ENCODE results near the gene OR52B4. TPM values are rescaled to one million over a fixed set of nuclear protein-coding genes. Genes with fewer than 3 reads are reported as not detected.
"Not testable (repeated sequence)": the region's sequence is repeated elsewhere in the genome, so short reads cannot be mapped to it uniquely, and the experiment has no call there.

Gene OR52B4
- total and polyA plus RNA-seq, 9 of the 15 experiments (the other 6 are each of a cell fraction or from before 2014, with no cell fraction given) = not detected

DNA sequence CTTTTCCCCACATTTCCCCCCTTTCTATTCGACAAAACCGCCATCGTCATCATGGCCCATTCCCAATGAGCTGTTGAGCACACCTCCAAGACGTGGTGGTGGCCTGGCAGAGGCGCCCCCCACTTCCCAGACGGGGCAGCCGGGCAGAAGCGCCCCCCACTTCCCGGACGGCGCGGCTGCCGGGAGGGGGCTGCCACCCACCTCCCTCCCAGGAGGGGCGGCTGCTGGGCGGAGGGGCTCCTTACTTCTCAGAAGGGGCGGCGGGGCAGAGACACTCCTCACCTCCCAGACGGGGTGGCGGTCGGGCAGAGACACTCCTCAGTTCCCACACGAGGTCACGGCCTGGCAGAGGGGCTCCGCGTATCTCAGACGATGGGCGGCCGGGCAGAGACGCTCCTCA lies 33.8 kb downstream of the OR52B4 start:
- H3K9me1 ChIP-seq (ENCODE audit: control insufficient read depth, insufficient read depth, low read length); FAIRE-seq; H3K27me3 ChIP-seq (ENCODE audit: control insufficient read depth in 2 of 2, insufficient read depth in 2 of 2, low read length in 2 of 2); DNase-seq (ENCODE audit: extremely low read depth in 1 of 4, low spot score in 3 of 4); H3K4me1 ChIP-seq (replicated peaks in 1 of 2; ENCODE audit: control insufficient read depth in 2 of 2, insufficient read depth in 2 of 2, low read length in 2 of 2); H3K4me3 ChIP-seq; intact Hi-C loops (cut with micrococcal nuclease); H3K9me3 ChIP-seq (replicated peaks; ENCODE audit: control insufficient read depth, insufficient read depth, low read depth, low read length); H2AFZ ChIP-seq (ENCODE audit: low read depth, low read length); H3K36me3 ChIP-seq (ENCODE audit: control insufficient read depth, insufficient read depth, low read length); H3K4me2 ChIP-seq (ENCODE audit: insufficient read depth, low read length); in situ Hi-C loops (cut with MboI); POLR2A ChIA-PET; H3K79me2 ChIP-seq (ENCODE audit: control insufficient read depth, insufficient read depth, low read length); CTCF ChIA-PET (ENCODE audit: low intra/inter-chr PET ratio); ATAC-seq; H4K20me1 ChIP-seq (replicated peaks; ENCODE audit: control insufficient read depth, insufficient read depth, low read length); H3K9ac ChIP-seq (ENCODE audit: insufficient read depth in 1 of 2, low read depth in 2 of 2, low read length in 2 of 2); BruUV-seq (replicated peaks); H3K27ac ChIP-seq (ENCODE audit: extremely low read depth, low read depth, low read length): not testable (repeated sequence)
- WGBS (ENCODE audit: insufficient coverage, low coverage, missing lambda C conversion rate) = 23% methylated on average over 9 of the region's 28 CpGs

Other genes starting within 250 kb of the OR52B4 start
- 10.8 and 11.0 TPM in 2 replicates for gene TRIM21, start 25.3 kb upstream of the OR52B4 start, total RNA-seq (2014; rRNA removed)
- 10.7 and 11.9 TPM in 2 replicates for gene TRIM21, start 25.3 kb upstream of the OR52B4 start, total RNA-seq (2014; rRNA removed; fragmentation: Illumina TruSeq; extraction: Trizol)
- 14.0 and 14.1 TPM in 2 replicates for gene TRIM21, start 25.3 kb upstream of the OR52B4 start, total RNA-seq (2015; rRNA removed; fragmentation: Illumina TruSeq; extraction: Trizol)
- 9.2 and 11.2 TPM in 2 replicates for gene TRIM21, start 25.3 kb upstream of the OR52B4 start, total RNA-seq (2021)
- 15.0 and 21.1 TPM in 2 replicates for gene TRIM21, start 25.3 kb upstream of the OR52B4 start, polyA plus RNA-seq (2011; rRNA removed)
- 12.6 and 17.0 TPM in 2 replicates for gene TRIM21, start 25.3 kb upstream of the OR52B4 start, polyA plus RNA-seq (2014; fragmentation: Illumina TruSeq; extraction: Trizol)
- gene TRIM21, start 25.3 kb upstream of the OR52B4 start, polyA plus RNA-seq (2014; fragmentation: Nextera tagmentation; extraction: Ambion mirVana) = 10 to 100 TPM in 1 of 2 experiments, 1 to 10 TPM in 1; 9.7 to 16.4 TPM
- gene TRIM21, start 25.3 kb upstream of the OR52B4 start, polyA plus RNA-seq (2014; rRNA removed) = 10.5 and 12.8 TPM in 2 replicates
- gene OR52K2, start 80.9 kb upstream of the OR52B4 start, total RNA-seq (2014; rRNA removed) = not detected in 2 replicates
- gene OR52K2, start 80.9 kb upstream of the OR52B4 start, total RNA-seq (2014; rRNA removed; fragmentation: Illumina TruSeq; extraction: Trizol) = not detected in 2 replicates
- gene OR52K2, start 80.9 kb upstream of the OR52B4 start, total RNA-seq (2015; rRNA removed; fragmentation: Illumina TruSeq; extraction: Trizol) = not detected in 2 replicates
- not detected in 2 replicates for gene OR52K2, start 80.9 kb upstream of the OR52B4 start, total RNA-seq (2021)
- not detected in 2 replicates for gene OR52K2, start 80.9 kb upstream of the OR52B4 start, polyA plus RNA-seq (2011; rRNA removed)
- gene OR52K2, start 80.9 kb upstream of the OR52B4 start, polyA plus RNA-seq (2014; fragmentation: Illumina TruSeq; extraction: Trizol) = not detected in 2 replicates
- gene OR52K2, start 80.9 kb upstream of the OR52B4 start, polyA plus RNA-seq (2014; fragmentation: Nextera tagmentation; extraction: Ambion mirVana) = not detected
- not detected in 2 replicates for gene OR52K2, start 80.9 kb upstream of the OR52B4 start, polyA plus RNA-seq (2014; rRNA removed)
- not detected in 2 replicates for gene OR52K1, start 114.3 kb upstream of the OR52B4 start, total RNA-seq (2014; rRNA removed)
- not detected in 2 replicates for gene OR52K1, start 114.3 kb upstream of the OR52B4 start, total RNA-seq (2014; rRNA removed; fragmentation: Illumina TruSeq; extraction: Trizol)
- not detected in 2 replicates for gene OR52K1, start 114.3 kb upstream of the OR52B4 start, total RNA-seq (2015; rRNA removed; fragmentation: Illumina TruSeq; extraction: Trizol)
- gene OR52K1, start 114.3 kb upstream of the OR52B4 start, total RNA-seq (2021) = not detected in 2 replicates
- gene OR52K1, start 114.3 kb upstream of the OR52B4 start, polyA plus RNA-seq (2011; rRNA removed) = not detected in 2 replicates
- gene OR52K1, start 114.3 kb upstream of the OR52B4 start, polyA plus RNA-seq (2014; fragmentation: Illumina TruSeq; extraction: Trizol) = not detected in 2 replicates
- not detected for gene OR52K1, start 114.3 kb upstream of the OR52B4 start, polyA plus RNA-seq (2014; fragmentation: Nextera tagmentation; extraction: Ambion mirVana)
- not detected in 2 replicates for gene OR52K1, start 114.3 kb upstream of the OR52B4 start, polyA plus RNA-seq (2014; rRNA removed)
- not detected in 2 replicates for gene OR52M1, start 176.8 kb upstream of the OR52B4 start, total RNA-seq (2014; rRNA removed)
- not detected in 2 replicates for gene OR52M1, start 176.8 kb upstream of the OR52B4 start, total RNA-seq (2014; rRNA removed; fragmentation: Illumina TruSeq; extraction: Trizol)
- not detected in 2 replicates for gene OR52M1, start 176.8 kb upstream of the OR52B4 start, total RNA-seq (2015; rRNA removed; fragmentation: Illumina TruSeq; extraction: Trizol)
- gene OR52M1, start 176.8 kb upstream of the OR52B4 start, total RNA-seq (2021) = not detected in 2 replicates
- not detected in 2 replicates for gene OR52M1, start 176.8 kb upstream of the OR52B4 start, polyA plus RNA-seq (2011; rRNA removed)
- gene OR52M1, start 176.8 kb upstream of the OR52B4 start, polyA plus RNA-seq (2014; fragmentation: Illumina TruSeq; extraction: Trizol) = not detected in 2 replicates
- not detected for gene OR52M1, start 176.8 kb upstream of the OR52B4 start, polyA plus RNA-seq (2014; fragmentation: Nextera tagmentation; extraction: Ambion mirVana)
- gene OR52M1, start 176.8 kb upstream of the OR52B4 start, polyA plus RNA-seq (2014; rRNA removed) = not detected in 2 replicates
- not detected in 2 replicates for gene OR52I2, start 213.4 kb upstream of the OR52B4 start, total RNA-seq (2014; rRNA removed)
- not detected in 2 replicates for gene OR52I2, start 213.4 kb upstream of the OR52B4 start, total RNA-seq (2014; rRNA removed; fragmentation: Illumina TruSeq; extraction: Trizol)
- not detected in 2 replicates for gene OR52I2, start 213.4 kb upstream of the OR52B4 start, total RNA-seq (2015; rRNA removed; fragmentation: Illumina TruSeq; extraction: Trizol)
- not detected in 2 replicates for gene OR52I2, start 213.4 kb upstream of the OR52B4 start, total RNA-seq (2021)
- not detected in 2 replicates for gene OR52I2, start 213.4 kb upstream of the OR52B4 start, polyA plus RNA-seq (2011; rRNA removed)
- not detected in 2 replicates for gene OR52I2, start 213.4 kb upstream of the OR52B4 start, polyA plus RNA-seq (2014; fragmentation: Illumina TruSeq; extraction: Trizol)
- gene OR52I2, start 213.4 kb upstream of the OR52B4 start, polyA plus RNA-seq (2014; fragmentation: Nextera tagmentation; extraction: Ambion mirVana) = not detected
- gene OR52I2, start 213.4 kb upstream of the OR52B4 start, polyA plus RNA-seq (2014; rRNA removed) = not detected in 2 replicates
- gene OR52I1, start 225.7 kb upstream of the OR52B4 start, total RNA-seq (2014; rRNA removed) = not detected in 2 replicates
- not detected in 2 replicates for gene OR52I1, start 225.7 kb upstream of the OR52B4 start, total RNA-seq (2014; rRNA removed; fragmentation: Illumina TruSeq; extraction: Trizol)
- gene OR52I1, start 225.7 kb upstream of the OR52B4 start, total RNA-seq (2015; rRNA removed; fragmentation: Illumina TruSeq; extraction: Trizol) = not detected in 2 replicates
- gene OR52I1, start 225.7 kb upstream of the OR52B4 start, total RNA-seq (2021) = not detected in 2 replicates
- not detected in 2 replicates for gene OR52I1, start 225.7 kb upstream of the OR52B4 start, polyA plus RNA-seq (2011; rRNA removed)
- not detected in 2 replicates for gene OR52I1, start 225.7 kb upstream of the OR52B4 start, polyA plus RNA-seq (2014; fragmentation: Illumina TruSeq; extraction: Trizol)
- gene OR52I1, start 225.7 kb upstream of the OR52B4 start, polyA plus RNA-seq (2014; fragmentation: Nextera tagmentation; extraction: Ambion mirVana) = not detected
- gene OR52I1, start 225.7 kb upstream of the OR52B4 start, polyA plus RNA-seq (2014; rRNA removed) = not detected in 2 replicates
- gene TRIM68, start 239.8 kb upstream of the OR52B4 start, total RNA-seq (2014; rRNA removed) = 8.8 and 10.2 TPM in 2 replicates
- gene TRIM68, start 239.8 kb upstream of the OR52B4 start, total RNA-seq (2014; rRNA removed; fragmentation: Illumina TruSeq; extraction: Trizol) = 6.1 and 6.7 TPM in 2 replicates
- 9.2 TPM in 2 replicates for gene TRIM68, start 239.8 kb upstream of the OR52B4 start, total RNA-seq (2015; rRNA removed; fragmentation: Illumina TruSeq; extraction: Trizol)
- gene TRIM68, start 239.8 kb upstream of the OR52B4 start, total RNA-seq (2021) = 8.6 and 9.2 TPM in 2 replicates
- gene TRIM68, start 239.8 kb upstream of the OR52B4 start, polyA plus RNA-seq (2011; rRNA removed) = 6.4 and 6.5 TPM in 2 replicates
- 9.8 and 10.9 TPM in 2 replicates for gene TRIM68, start 239.8 kb upstream of the OR52B4 start, polyA plus RNA-seq (2014; fragmentation: Illumina TruSeq; extraction: Trizol)
- 1 to 10 TPM; 5.2 to 7.7 TPM for gene TRIM68, start 239.8 kb upstream of the OR52B4 start, polyA plus RNA-seq (2014; fragmentation: Nextera tagmentation; extraction: Ambion mirVana)
- 7.9 and 9.3 TPM in 2 replicates for gene TRIM68, start 239.8 kb upstream of the OR52B4 start, polyA plus RNA-seq (2014; rRNA removed)